GM19043 (cell line): ENCODE measurements around the gene PLK3.
A peak's percentile ranks its signal among the peaks of the same experiment; 100 is the strongest.
"Not testable (repeated sequence)": the region's sequence is repeated elsewhere in the genome, so short reads cannot be mapped to it uniquely, and the experiment has no call there.

ENCODE experiments used
- ATAC-seq: cut with Tn5 transposase; IDR thresholded peaks from one replicate; pipeline ENCODE4 v1.9.1; 2021; ENCODE audit warnings: low read depth; ENCODE audit not compliant: unreplicated experiment

The PLK3 gene

GRCh38 chr1:44826375-44827196 lies 26.4 kb downstream of the PLK3 start:
- no peak for ATAC-seq

- no peak for ATAC-seq
Measured at GRCh38 chr1:44827197-44828002, 27.2 kb downstream of the PLK3 start.

DNA sequence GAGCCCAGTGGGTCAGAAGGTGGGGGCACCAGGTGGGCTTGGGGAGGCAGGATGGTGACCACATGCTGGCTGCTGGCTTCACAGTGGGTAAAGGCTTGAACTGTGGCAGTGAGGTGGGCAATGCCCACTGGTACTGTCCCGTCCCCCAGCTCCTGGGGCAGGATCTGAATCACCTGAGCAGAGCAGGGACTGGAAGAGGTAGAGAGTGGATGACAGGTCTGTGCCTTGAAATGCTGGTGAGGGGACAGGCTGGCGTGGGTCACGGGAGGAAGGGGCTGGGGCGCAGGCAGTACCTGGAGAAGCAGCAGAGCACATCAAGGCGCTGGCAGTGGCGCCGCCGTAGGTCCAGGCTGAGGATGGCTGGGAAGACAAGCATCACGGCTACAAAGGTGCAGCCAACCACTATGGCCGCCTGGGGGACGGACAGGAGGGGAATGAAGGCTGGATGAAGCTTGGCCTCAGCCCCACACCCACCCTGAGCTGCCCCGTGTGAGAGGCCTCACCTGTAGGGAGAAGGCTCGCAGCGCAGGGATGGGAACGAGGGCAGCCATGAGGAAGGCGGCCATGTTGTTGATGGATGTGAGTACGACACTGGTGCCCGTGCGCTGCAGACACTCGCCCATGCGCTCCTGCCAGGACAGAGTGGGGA lies 27.9 kb downstream of the PLK3 start:
- ATAC-seq, result no peak

DNA sequence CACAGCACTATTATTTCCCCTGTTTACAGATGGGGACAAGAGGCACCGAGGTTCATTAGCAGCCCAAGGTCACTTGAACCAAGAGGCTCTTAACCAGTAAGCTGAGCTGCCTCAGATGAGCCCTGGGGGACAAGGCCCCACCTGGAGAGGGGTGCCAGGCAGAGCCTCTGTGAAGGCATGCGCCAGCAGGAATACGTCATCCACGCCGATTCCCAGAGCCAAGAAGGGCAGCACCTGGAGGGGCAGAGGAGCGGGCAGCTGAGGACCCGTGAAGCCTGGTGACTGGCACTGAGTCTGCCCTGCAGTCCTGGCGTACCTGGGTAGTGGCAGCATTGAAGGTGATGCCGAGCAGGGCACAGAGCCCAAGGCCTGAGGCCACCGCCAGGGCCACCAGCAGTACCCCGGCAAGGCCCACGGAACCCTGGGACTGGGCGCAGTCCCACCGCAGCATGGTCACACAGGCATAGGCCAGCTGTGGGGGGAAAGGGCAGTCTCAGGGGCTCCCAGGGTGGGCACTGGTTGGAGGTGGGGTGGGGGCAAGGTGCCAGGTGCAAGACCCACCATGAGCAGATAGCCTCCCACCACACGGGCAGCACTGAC lies 28.8 kb downstream of the PLK3 start:
- no peak for ATAC-seq

DNA sequence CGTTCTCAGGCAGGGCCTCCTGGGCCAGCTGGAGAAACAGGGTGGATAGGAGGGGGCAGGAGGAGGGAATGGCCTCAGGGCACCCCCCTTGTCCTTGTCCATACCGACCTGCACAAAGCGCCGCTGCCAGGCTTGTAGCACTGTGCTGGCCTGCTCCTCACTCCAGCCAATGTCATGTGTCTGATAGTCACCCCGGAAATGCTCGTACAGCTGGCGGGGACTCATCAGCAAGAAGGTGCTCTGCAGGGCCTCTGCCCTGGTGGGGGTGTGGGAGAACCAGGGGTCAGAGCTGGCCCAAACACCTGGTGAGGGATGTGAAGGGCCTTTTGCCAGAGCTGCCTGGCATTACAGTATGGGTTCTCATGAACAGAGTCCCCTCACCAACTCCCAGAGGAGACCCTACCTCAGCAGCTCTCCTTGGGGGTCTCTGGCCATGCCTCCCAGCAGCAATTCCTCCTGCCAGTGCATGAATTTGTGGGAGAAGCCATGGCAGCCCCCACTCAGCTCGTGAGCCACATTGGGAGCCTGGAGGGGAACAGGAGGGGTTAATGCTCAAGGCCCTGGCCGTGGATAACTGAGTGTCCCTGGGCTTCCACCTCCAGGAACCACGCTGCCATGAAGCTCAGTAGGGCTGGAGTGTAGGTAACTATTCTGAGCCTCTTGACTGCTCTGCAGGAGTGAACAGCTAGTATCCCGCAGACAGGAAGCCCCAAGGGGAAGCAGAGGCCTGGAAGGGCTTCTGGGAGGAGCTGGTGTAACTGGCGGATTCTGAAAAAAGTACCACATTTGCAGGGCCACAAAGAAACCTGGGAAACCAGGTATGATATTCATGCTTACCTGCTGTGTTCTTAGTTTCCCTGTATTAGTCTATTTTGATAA lies 29.6 kb downstream of the PLK3 start:
- ATAC-seq, result no peak

DNA sequence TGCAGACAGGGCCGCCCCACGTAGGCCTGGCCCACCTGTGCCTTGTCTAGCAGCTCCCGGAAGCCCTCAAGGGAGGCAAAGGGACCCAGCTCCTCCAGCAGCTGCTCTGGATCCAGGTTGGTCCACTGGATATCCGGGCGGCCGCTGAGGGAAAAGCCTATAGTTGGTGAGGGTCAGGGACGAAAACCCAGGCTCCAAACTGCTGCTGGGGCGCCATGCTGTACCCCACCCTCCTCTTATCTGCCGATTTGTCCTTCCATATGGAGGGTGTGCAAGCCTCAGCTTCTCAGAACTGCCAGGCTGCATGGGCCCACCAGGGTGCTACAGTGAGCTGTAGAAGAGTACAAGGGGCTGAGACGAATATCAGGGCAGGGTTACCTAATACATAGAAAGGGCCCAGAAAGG lies 30.7 kb downstream of the PLK3 start:
- no peak for ATAC-seq

- no peak for ATAC-seq
Measured at GRCh38 chr1:44831516-44831915, 31.3 kb downstream of the PLK3 start.

DNA sequence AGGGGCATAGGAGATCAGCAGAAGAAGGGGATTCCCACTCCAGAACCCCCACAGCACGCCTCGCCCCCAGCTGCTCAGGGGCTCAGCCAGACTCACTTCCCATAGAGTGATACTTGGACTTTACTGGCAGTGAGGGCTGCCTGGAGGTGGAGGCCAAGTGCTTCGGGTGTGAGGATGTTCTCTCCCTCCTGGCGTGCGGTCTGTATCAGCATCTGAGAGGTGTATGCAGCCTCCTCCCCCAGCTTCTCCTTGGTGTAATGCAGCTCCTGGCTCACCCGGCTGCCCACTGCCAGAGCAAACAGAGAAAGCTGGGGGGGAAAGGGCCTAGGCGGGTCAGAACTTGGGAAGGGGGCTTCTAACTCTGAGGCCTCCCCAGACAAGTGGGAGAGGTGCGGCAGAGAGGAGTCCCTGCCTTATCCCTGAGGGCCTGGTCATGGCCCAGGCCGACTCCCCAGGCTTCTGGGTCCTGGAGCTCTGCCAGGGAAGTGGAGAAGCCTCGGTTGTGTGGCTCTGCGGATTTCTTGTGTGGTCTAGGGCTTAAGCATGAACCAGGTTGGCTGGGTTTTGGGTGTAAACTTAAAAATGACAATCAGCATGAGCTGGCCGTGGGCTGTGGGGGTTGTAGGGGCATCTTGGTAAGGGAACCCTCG lies 32.0 kb downstream of the PLK3 start:
- ATAC-seq, result no peak

- no peak for ATAC-seq
Measured at GRCh38 chr1:44834328-44834727, 34.2 kb downstream of the PLK3 start.

DNA sequence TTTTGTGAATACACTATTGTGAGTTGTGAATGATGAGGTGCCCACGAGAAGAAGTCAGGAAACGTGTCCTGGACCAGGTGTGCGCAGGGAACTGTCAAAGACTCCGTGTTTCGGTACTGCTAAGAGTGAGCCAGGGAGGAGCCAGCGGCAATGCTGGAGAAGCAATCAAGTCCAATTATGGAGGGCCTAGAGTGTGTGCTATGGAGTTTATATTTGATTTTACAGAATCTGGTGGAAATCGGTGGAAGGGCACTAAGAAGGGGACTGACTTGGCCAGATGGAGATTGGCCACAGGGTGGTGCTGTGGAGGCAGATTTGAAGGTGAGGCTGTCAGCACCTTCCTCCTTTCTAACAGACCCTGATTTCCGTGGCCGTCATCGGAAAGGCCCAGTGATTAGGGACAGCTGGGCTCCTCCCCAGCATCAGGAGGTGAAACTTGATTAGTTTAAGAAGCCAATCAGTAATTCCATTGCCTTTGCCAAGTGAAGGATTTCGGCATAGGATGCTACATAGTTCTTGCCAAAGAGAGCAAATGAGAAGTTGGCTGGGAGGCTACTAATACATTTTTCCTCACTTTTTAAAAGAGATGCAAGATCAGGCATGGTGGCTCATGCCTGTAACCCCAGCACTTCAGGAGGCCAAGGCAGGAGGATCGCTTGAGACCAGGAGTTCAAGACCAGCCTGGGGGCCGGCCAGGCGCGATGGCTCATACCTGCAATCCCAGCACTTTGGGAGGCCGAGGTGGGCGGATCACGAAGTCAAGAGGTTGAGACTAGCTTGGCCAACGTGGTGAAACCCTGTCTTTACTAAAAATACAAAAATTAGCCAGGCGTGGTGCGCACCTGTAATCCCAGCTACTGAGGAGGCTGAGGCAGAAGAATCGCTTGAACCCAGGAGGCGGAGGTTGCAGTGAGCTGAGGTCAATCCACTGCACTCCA lies 35.8 kb downstream of the PLK3 start:
- peak; percentile 51 for ATAC-seq

- not testable (repeated sequence) for ATAC-seq
Measured at GRCh38 chr1:44838294-44838693, 38.1 kb downstream of the PLK3 start.

DNA sequence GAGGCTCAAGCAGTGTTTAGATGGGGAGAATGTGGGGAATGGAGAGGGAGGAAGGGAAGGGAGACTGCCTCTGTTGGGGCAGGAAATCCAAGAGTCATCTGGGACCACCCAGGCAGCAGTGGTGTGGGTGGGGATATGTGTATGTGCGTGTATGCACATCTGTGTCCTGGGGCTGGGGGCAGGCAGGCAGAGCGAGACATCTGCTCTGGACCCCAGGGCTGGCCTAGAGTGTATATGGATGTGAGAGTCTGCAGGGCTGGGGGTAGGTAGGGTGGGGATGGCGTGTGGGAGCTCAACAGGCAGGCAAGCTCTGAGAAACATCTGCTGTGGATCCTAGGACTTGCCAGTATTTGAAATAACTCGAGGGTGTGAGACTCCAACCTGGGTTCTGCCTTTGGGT lies 39.4 kb downstream of the PLK3 start:
- no peak for ATAC-seq

DNA sequence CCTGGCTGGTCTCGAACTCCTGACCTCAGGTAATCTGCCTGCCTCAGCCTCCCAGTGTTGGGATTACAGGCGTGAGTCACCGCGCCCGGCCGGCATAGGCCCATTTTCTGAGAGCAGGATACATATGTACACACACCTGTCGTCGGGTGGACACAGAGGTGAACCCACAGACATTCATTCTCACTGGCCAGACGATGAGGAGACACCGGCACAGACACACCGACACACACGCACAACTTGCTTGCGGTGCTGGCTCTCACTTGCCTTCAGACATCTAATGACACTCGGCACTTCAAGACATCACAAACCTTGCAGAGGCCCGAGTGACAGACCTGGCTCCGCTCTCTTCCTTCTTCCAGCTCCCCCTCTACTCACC lies 42.3 kb downstream of the PLK3 start:
- no peak for ATAC-seq

- no peak for ATAC-seq
Measured at GRCh38 chr1:44842862-44843655, 42.9 kb downstream of the PLK3 start, which contains the start of gene PTCH2. TSS of gene PTCH2 (minus strand) at chr1:44843253. CDS start at chr1:44842932, 321 bp downstream.

- ATAC-seq, result no peak
Measured at GRCh38 chr1:44846985-44847384, 46.8 kb downstream of the PLK3 start.

GRCh38 chr1:44847845-44848244 lies 47.7 kb downstream of the PLK3 start:
- no peak for ATAC-seq

- ATAC-seq, result no peak
Measured at GRCh38 chr1:44848456-44849181, 48.4 kb downstream of the PLK3 start.
